Renal cortex interstitium (tissue), 11 donors: Measurements from ENCODE around the gene TMEM200A. TPM values are rescaled to one million over a fixed set of nuclear protein-coding genes. Genes with fewer than 3 reads are reported as not detected.
A peak's percentile ranks its signal among the peaks of the same experiment; 100 is the strongest.

Experiments
- DNase-seq, 11 donors: peaks; one replicate each; pipeline ENCODE4 v3.0.0-alpha.2; 2013; ENCODE audit warnings: low read depth in 9 of 11, low spot score in 4 of 11; ENCODE audit errors: extremely low read depth in 1 of 11
- polyA plus RNA-seq, 3 donors: library from polyadenylated mRNA; unstranded; fragments of 120-200 nt; gene quantifications; one replicate each; pipeline ENCODE4 v1.2.1, GENCODE V29; 2013; ENCODE audit not compliant: insufficient read length in 3 of 3

The TMEM200A gene
- polyA plus RNA-seq, 3 donors = 24.3 to 42.3 (median 31.2) TPM

DNA sequence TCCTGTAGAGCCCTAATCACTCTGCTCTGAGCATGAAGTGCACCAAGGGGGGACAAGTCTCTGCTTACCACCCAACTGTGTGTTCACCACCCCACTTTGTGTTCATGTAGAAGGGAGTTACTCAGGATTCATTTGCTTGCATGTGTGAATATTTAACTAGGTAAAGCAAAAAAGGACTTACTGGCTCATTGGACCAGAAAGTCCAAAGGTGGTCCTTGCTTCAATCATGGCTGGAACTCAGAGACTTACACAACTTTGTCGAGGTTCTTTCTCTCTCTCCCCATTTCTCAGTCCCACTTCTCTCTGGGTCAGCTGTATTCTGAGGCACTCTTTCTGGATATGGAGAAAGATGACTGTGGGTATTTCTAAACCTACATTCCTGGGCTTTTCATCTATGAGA lies 4.0 kb downstream of the TMEM200A start:
- DNase-seq = peak in 3 of 11 donors; percentile 16 to 54 (median 21)

DNA sequence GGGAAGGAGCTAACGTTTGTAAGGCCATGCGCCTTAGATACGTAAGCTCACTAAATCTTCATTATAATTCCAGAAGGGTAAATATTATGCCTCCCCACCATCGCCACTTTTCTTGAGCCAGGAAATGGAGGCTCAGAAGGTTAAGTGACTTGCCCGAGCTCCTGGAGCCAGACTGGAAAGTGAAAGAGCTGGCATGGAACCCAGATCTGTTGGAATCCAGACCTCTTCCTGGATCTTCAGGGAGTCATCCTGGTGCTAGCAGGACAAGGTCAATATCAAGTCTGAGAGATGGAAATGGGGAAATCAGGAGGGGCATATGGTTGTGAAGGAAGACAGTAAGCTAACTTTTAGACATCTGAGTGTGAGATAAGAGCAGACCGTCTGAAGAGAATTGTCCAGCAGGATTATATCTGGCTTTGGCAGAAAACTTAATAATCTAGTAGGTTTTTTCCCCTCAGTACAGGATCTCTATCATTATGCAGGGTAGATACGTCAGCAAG lies 6.2 kb downstream of the TMEM200A start:
- DNase-seq = no peak

DNA sequence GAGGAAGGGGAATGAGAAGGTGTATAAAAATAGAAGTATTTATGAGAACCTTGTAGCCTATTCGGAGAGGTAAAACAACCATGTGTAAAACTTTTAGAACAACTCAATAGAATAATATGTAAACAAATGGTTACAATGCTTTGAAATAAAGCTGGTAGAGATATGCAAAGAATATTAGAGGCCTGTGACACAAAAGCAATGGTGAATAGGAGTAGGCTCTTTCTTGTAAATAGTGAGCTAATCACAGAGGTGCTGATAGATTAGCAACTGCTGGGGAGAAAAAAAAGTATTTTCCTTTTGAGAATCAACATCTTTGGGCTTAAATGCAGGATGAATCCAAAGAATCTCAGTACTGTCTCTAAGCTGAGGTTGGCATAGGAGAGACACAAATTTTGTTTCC lies 7.0 kb downstream of the TMEM200A start:
- no peak for DNase-seq

DNA sequence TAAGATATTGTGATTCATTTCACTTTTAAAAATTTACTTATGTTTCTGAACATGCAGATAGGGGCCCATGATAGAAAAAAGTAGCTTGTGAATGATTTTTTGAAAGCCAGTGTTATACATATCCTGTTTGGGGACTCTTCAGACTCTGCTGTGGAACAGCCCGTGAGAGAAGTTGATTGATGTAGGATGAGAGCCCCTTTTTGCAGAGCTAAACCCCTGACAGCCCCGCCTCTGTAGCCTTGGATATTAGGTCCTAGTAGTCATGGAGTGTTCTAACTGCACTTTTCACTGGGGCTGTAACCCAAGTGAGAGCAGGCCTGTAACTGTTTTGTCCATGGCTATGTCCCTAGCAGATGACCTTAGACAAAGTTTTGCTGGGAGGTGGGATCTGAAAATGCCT lies 8.2 kb downstream of the TMEM200A start:
- no peak for DNase-seq

GRCh38 chr6:130376936-130377335 lies 11.1 kb downstream of the TMEM200A start:
- DNase-seq = no peak

- DNase-seq = no peak
Measured at GRCh38 chr6:130377371-130377770, 11.6 kb downstream of the TMEM200A start.

GRCh38 chr6:130377915-130378314 lies 12.1 kb downstream of the TMEM200A start:
- no peak for DNase-seq

DNA sequence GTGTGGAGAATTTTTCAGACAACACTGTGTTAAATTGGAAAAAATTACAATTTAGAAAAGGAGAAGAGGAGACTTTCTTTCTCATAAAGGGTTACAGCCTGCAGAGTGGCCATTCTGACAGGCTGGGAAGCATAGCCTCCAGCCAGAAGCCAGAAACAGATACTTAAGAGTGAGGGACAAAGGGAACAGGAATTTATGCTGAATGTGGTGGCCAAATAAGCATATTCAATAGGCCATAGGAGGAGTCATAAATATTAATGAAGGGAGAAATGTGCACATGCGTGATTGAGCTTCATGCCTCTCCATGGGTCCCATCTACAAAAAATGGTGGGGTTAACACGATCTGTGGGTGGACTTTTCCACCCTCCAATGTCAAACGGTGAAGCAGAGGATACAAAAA lies 13.4 kb downstream of the TMEM200A start:
- DNase-seq = no peak

DNA sequence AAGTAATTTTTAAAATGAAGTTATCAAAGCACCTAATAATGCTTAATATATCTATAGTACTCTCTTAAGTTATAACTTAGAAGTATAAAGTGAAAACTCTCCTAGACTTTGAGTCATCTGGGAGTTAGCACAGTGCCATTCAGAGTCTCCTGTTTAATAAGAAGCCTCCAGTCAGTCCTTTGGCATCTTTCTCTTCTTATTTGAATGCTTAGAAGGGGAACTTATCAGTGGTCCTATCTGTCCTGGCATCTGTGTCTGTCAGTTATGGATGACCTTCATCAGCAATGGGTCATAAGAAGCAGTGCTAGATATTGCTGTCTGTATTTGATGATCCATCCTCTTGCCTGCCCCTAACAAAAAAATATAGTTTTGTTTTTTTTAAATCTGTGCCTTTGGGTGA lies 15.2 kb downstream of the TMEM200A start:
- DNase-seq = no peak

DNA sequence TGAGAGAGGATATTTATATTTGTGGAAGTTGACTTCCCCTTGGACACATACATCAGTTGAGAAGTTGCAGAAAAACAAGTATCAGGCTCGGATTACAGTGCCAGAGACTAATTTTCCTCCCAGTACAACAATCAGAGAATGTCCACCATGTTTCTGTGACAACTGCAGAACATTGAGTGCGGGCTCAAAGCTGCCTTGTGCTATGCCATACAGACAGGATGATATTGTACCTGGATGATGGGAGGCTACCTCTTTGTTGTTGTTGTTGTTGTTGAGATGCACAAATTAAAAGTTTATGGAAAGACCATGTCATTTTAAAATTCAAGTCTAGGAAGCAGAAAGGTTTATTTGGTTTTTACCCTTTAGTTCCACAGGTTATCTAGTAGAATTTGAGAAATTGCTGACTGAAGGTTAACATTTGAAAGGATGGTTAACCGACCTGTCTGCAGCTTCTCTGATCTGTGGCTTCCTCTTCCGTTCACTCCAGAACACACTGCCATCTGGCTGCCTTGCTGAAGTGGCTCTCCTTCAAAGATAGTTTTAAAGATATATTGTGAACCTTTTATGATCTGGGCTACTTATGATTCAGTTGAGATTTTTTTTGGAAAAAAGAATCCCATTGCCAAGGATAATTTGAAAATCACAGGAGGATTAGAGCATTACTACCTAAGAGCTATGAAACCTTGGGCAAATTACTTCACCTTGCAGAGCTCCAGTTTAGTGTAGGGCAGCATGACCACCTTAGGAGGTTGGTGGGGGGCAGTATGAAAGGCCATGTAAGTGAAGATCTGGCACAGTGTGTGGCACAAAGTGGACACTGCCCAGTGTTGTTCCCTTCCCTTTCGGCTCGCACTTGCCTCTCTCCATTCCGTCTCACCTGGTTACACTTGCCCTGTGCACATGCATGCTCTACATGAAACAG lies 15.9 kb downstream of the TMEM200A start:
- DNase-seq = no peak

DNA sequence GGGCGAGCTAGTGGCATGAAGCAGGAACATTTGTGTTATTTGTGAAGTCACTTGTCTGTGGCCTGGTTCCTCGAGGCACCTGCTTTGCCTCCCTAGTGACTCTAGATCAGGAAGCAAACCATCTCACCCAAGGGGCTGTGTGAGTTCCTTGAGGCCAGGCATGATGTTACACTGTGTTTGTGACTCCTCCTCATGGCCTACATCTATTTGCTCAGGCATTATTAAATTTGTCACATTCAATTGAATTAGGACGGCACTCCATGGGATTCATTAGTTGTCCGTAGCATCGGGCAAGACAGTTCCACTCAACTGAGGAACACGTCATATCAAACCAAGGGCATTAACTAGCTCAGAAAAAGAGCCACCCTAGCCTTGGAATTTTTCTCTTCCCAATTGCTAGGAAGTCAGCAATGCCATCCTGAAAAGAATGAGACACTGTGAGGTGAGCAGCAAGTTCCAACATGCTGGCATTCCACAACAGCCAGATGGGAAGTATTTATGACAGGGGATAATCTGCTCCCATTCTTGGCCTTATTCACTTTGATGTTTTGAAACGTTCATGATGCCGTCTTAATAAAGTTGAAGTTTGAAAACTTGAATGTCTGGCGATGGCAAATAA lies 17.2 kb downstream of the TMEM200A start:
- no peak for DNase-seq

DNA sequence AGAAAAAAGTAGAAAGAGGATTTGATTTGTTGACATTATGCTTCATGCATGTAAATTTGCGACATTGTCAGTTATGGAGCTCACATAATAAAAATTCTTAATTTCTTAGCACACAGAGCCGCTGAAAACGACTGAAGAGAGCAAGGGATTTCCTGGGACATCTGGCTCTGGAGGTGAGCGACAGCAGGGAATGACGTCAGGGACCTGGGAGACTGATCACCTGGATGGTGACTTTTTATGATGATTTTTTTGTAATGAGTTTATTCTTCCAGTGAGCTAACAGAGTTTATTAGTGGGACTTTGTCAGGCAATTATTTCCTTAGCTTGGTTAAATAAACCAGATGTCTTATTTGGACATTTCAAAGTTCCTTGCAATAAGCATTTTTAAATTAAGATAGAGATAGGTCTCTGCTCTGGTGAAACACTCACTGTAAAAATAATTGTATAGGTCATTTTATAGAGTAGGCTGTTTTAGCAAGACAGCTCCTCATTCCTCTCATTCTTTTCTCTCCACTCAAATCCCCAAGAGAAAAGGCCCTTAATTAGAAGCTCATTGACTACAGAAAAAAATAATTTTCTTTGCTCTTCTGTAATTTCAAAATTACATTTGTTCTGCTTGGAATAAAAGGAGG lies 19.4 kb downstream of the TMEM200A start:
- no peak for DNase-seq

- DNase-seq = no peak
Measured at GRCh38 chr6:130389142-130389541, 23.3 kb downstream of the TMEM200A start.

DNA sequence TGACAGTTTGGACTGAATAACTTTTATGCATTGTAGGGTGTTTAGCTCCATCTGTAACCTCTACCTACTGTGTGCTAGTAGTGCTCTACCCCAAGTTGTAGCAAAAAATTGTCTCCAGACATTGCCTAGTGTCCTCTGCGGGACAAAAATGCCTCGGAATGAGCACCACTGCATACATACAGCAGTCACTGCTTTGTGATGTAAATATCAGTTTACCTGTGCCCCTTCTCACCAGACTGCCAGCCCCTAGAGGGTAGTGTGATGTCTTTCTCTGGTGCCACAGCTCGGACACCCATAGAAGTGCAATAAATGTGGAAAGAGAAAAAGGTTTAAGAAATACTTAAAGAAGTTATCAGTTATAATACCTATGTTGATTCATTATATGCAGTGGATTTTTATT lies 25.1 kb downstream of the TMEM200A start:
- no peak for DNase-seq

GRCh38 chr6:130393306-130393705 lies 27.5 kb downstream of the TMEM200A start:
- no peak for DNase-seq

DNA sequence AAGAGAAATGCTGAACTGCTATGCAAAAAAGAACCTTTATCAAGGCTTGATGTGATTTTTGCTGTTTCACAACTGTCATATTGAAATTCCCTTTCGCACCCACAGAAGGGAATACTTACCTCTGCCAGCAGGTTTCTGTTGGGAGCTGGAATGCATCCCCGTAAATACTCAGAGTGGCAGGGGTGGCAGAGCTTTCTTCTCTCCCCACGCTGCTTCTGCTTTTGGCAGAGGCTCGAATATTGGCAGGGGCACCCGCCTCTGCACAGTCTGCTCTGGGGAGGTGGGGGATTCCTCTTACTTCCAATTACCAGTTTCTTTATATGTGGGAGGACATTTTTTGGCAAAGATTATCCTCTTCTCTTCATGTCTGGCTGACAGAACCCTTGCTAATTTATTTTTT lies 28.4 kb downstream of the TMEM200A start:
- no peak for DNase-seq

- no peak for DNase-seq
Measured at GRCh38 chr6:130395164-130395563, 29.3 kb downstream of the TMEM200A start.

DNA sequence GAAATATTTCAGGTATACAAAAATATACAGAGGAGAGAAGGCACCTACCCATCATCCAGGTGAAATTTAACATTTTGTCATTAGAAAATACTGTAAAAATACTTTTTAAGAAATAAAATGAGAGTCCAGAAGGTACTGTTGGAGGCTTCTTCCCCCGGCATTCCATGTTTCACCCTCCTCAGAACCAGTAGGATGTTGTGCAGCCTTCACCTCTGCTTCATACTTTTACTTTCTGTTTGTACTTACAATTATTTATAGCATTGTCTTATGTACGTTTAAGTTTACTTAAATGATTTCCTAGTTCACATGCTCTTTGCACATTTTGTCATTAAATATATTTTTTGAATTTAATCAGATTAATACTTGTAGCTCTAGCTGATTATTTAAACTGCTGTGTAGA lies 30.9 kb downstream of the TMEM200A start:
- DNase-seq = no peak

DNA sequence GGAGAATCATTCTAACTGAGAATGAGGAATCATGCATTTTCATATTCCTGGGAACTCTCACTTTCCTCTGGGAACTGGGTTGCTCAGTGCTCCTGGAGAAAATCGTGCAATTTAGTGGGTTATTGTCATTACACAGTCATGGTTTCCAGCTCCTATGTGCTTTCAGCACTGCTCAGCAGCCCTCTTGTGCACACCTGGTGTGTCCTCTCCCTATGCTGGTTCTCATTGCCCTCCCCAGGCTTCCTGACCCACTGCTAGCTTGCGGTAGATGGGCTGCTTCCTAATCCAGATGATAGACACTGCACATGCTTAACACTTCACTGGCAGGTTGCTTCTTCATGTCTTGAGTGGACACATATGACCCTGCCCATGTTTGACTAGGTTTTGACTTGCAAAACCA lies 39.7 kb downstream of the TMEM200A start:
- no peak for DNase-seq

- DNase-seq = no peak
Measured at GRCh38 chr6:130407032-130407431, 41.2 kb downstream of the TMEM200A start.
